Keratinocyte (primary cell): ENCODE data around the gene MYO7B.

Experiments used
- CTCF ChIP-seq, 3 experiments: IDR thresholded peaks in 1 of 3; conservative IDR thresholded peaks in 1 of 3; optimal IDR thresholded peaks in 1 of 3; 2 replicates in 2 of 3; 3 replicates in 1 of 3; pipeline versions ENCODE3 to v1.5.1; 2011; ENCODE audit warnings: low read length in 3 of 3, mild to moderate bottlenecking in 3 of 3, moderate library complexity in 2 of 3, control low read depth in 1 of 3, inconsistent platforms in 1 of 3; ENCODE audit not compliant: insufficient read depth in 2 of 3; ENCODE audit errors: extremely low read depth in 1 of 3
- EZH2 ChIP-seq: IDR thresholded peaks from one replicate; pipeline ENCODE4 v1.6.1; 2012; ENCODE audit warnings: inconsistent platforms, mild to moderate bottlenecking, low read length, moderate library complexity

GRCh38 chr2:127637236-127637630 lies 101.8 kb downstream of the MYO7B start:
- no peak for TF ChIP-seq EZH2
- TF ChIP-seq CTCF (optimal IDR thresholded peaks at IDR 0.05 in 1 of 3, IDR thresholded peaks at IDR 0.05 in 1 of 3, conservative IDR thresholded peaks at IDR 0.05 in 1 of 3; ENCODE audit: extremely low read depth in 1 of 3, insufficient read depth in 2 of 3, low read length in 3 of 3) = no peak
